Stimulated activated CD4-positive, alpha-beta T cell treated with anti-CD3 and anti-CD28 coated beads, TNF-alpha, amount 100 ng/mL, for 4 hours (primary cell): ENCODE measurements around the gene URB1.
"Not testable (repeated sequence)": the region's sequence is repeated elsewhere in the genome, so short reads cannot be mapped to it uniquely, and the experiment has no call there.

ENCODE experiments used
- DNase-seq, 3 experiments: peaks; one replicate each; pipeline ENCODE4 v3.0.0-alpha.2; 2020; ENCODE audit warnings: low read depth in 3 of 3

URB1 gene

GRCh38 chr21:32285476-32285875 is 107.3 kb downstream of the URB1 start:
- no peak for DNase-seq

GRCh38 chr21:32282992-32283391 is 109.8 kb downstream of the URB1 start:
- no peak for DNase-seq

- no peak for DNase-seq
These were observed 111.3 kb downstream of the URB1 start for GRCh38 chr21:32281531-32281930.

GRCh38 chr21:32279377-32279680 is 113.5 kb downstream of the URB1 start:
- DNase-seq, result no peak

- DNase-seq, result peak; percentile 97 to 98 (median 98)
These were observed 114.1 kb downstream of the URB1 start, which contains the start of gene MIS18A for GRCh38 chr21:32278518-32279376. MIS18A (minus strand) TSS chr21:32279049; CDS start chr21:32279014, 35 bp downstream.

GRCh38 chr21:32278103-32278502 is 114.7 kb downstream of the URB1 start:
- no peak for DNase-seq

- DNase-seq, result no peak
These were observed 116.1 kb downstream of the URB1 start for GRCh38 chr21:32276671-32277070.

- no peak for DNase-seq
These were observed 122.1 kb downstream of the URB1 start for GRCh38 chr21:32270748-32271147.

GRCh38 chr21:32265321-32265720 is 127.5 kb downstream of the URB1 start:
- DNase-seq, result not testable (repeated sequence)

- no peak for DNase-seq
These were observed 130.9 kb downstream of the URB1 start for GRCh38 chr21:32261929-32262328.
